Loucy (cell line): ENCODE results near the gene ATG2A.

ENCODE experiments used
- CTCF ChIP-seq: fragments of 200-600 bp; sonication (generic); conservative IDR thresholded peaks from 2 replicates; pipeline ENCODE4 v1.5.1; 2014; ENCODE audit warnings: mild to moderate bottlenecking, antibody characterized with exemption, low read length
- EZH2phosphoT487 ChIP-seq: fragments of 200-600 bp; IDR thresholded peaks from 2 replicates; pipeline ENCODE4 v1.6.1; 2018; ENCODE audit warnings: antibody characterized with exemption, mild to moderate bottlenecking, moderate library complexity, borderline replicate concordance

- no peak for TF ChIP-seq CTCF
- TF ChIP-seq EZH2phosphoT487: no peak
These were observed 29.7 kb downstream of the ATG2A start for GRCh38 chr11:64887234-64887756.
